Measurements from ENCODE around the gene PIP4P1. TPM values are rescaled to one million over a fixed set of nuclear protein-coding genes. Genes with fewer than 3 reads are reported as not detected.
"Not testable (repeated sequence)": the region's sequence is repeated elsewhere in the genome, so short reads cannot be mapped to it uniquely, and the experiment has no call there.

PIP4P1 gene
- total and polyA plus RNA-seq, 2 of the 8 experiments (the other 6 are each of a cell fraction or from before 2014, with no cell fraction given) = 29.5 to 60.0 TPM

GRCh38 chr14:20507537-20507936, 46.3 kb upstream of the PIP4P1 start:
- FAIRE-seq; H3K14ac ChIP-seq (ENCODE audit: insufficient read length); H2BK120ac ChIP-seq (replicated peaks; ENCODE audit: low read depth, low read length); H3K4me2 ChIP-seq (ENCODE audit: insufficient read depth in 1 of 2, low read depth in 2 of 2, low read length in 2 of 2); CTCF ChIA-PET (ENCODE audit: partially characterized antibody); H3K56ac ChIP-seq (replicated peaks; ENCODE audit: insufficient read length, low read depth, low read length); H3K4ac ChIP-seq (replicated peaks; ENCODE audit: insufficient read length, low read depth, low read length); H2AFZ ChIP-seq (ENCODE audit: low read length); H3K9ac ChIP-seq (replicated peaks in 1 of 4; ENCODE audit: extremely low read depth in 1 of 4, low read depth in 3 of 4, low read length in 3 of 4); H3K18ac ChIP-seq (ENCODE audit: extremely low read depth, low read length); H4K91ac ChIP-seq (replicated peaks; ENCODE audit: insufficient read length, low read length); H2BK15ac ChIP-seq (ENCODE audit: low read length); H4K20me1 ChIP-seq (replicated peaks in 1 of 2; ENCODE audit: control insufficient read depth in 1 of 2, insufficient read depth in 2 of 2, low read length in 2 of 2); H2BK12ac ChIP-seq (ENCODE audit: low read depth, low read length); H3K23me2 ChIP-seq (ENCODE audit: low read depth, low read length); POLR2A ChIA-PET (ENCODE audit: partially characterized antibody); H3K79me1 ChIP-seq (ENCODE audit: low read depth, low read length); H3K27me3 ChIP-seq (replicated peaks in 1 of 4; ENCODE audit: control insufficient read depth in 3 of 4, extremely low read depth in 1 of 4, insufficient read depth in 3 of 4, low read length in 3 of 4); H3K79me2 ChIP-seq (ENCODE audit: control insufficient read depth in 1 of 2, insufficient read depth in 2 of 2, low read length in 2 of 2); H2AK5ac ChIP-seq (ENCODE audit: low read depth, low read length); H3K36me3 ChIP-seq (ENCODE audit: control insufficient read depth in 2 of 4, insufficient read depth in 4 of 4, low read length in 3 of 4); H3K23ac ChIP-seq (ENCODE audit: insufficient read length); H3K4me1 ChIP-seq (replicated peaks in 1 of 4; ENCODE audit: control insufficient read depth in 3 of 4, insufficient read depth in 4 of 4, low read length in 3 of 4); H4K5ac ChIP-seq (ENCODE audit: insufficient read length, low read depth, low read length); H3K9me3 ChIP-seq (ENCODE audit: insufficient read depth in 2 of 2, low read depth in 1 of 2, low read length in 1 of 2); H2BK5ac ChIP-seq (ENCODE audit: low read depth, low read length); H3K27ac ChIP-seq (ENCODE audit: low read depth, low read length); H2BK20ac ChIP-seq (ENCODE audit: low read length); H3K4me3 ChIP-seq (ENCODE audit: extremely low read depth in 1 of 4, insufficient read depth in 2 of 4, low read depth in 3 of 4, low read length in 4 of 4); H4K8ac ChIP-seq (ENCODE audit: extremely low read depth, insufficient read depth, low read length); DNase-seq (ENCODE audit: low read depth in 1 of 2, low spot score in 2 of 2): not testable (repeated sequence)
- 92% methylated on average over 3 of the region's 3 CpGs; no CpG with 5 or more reads in 1 of the 2 experiments for WGBS, 2 experiments (ENCODE audit: extremely low coverage in 1 of 2, insufficient coverage in 1 of 2, insufficient read length in 1 of 2, insufficient replicate concordance in 2 of 2, low coverage in 1 of 2, low lambda C conversion rate in 2 of 2, missing lambda C conversion rate in 1 of 2)

DNA sequence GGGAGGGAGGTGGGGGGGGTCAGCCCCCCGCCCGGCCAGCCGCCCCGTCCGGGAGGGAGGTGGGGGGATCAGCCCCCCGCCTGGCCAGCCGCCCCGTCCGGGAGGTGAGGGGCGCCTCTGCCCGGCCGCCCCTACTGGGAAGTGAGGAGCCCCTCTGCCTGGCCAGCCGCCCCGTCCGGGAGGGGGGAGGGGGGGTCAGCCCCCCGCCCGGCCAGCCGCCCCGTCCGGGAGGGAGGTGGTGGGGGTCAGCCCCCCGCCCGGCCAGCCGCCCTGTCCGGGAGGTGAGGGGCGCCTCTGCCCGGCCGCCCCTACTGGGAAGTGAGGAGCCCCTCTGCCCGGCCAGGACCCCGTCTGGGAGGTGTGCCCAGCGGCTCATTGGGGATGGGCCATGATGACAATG, 45.5 kb upstream of the PIP4P1 start:
- H3K27me3 ChIP-seq (replicated peaks in 1 of 4; ENCODE audit: control insufficient read depth in 3 of 4, extremely low read depth in 1 of 4, insufficient read depth in 3 of 4, low read length in 3 of 4); H3K4me2 ChIP-seq (ENCODE audit: insufficient read depth in 1 of 2, low read depth in 2 of 2, low read length in 2 of 2); H3K4me3 ChIP-seq (ENCODE audit: extremely low read depth in 1 of 4, insufficient read depth in 2 of 4, low read depth in 3 of 4, low read length in 4 of 4); H3K4me1 ChIP-seq (replicated peaks in 1 of 4; ENCODE audit: control insufficient read depth in 3 of 4, insufficient read depth in 4 of 4, low read length in 3 of 4); H2BK15ac ChIP-seq (ENCODE audit: low read length); DNase-seq (ENCODE audit: low read depth in 1 of 2, low spot score in 2 of 2); CTCF ChIA-PET (ENCODE audit: partially characterized antibody); H3K56ac ChIP-seq (replicated peaks; ENCODE audit: insufficient read length, low read depth, low read length); H4K91ac ChIP-seq (replicated peaks; ENCODE audit: insufficient read length, low read length); H2BK20ac ChIP-seq (ENCODE audit: low read length); H4K20me1 ChIP-seq (replicated peaks in 1 of 2; ENCODE audit: control insufficient read depth in 1 of 2, insufficient read depth in 2 of 2, low read length in 2 of 2); H4K8ac ChIP-seq (ENCODE audit: extremely low read depth, insufficient read depth, low read length); H3K79me1 ChIP-seq (ENCODE audit: low read depth, low read length); H3K23ac ChIP-seq (ENCODE audit: insufficient read length); H2AK5ac ChIP-seq (ENCODE audit: low read depth, low read length); H2BK5ac ChIP-seq (ENCODE audit: low read depth, low read length); H3K9ac ChIP-seq (replicated peaks in 1 of 4; ENCODE audit: extremely low read depth in 1 of 4, low read depth in 3 of 4, low read length in 3 of 4); POLR2A ChIA-PET (ENCODE audit: partially characterized antibody); H2BK12ac ChIP-seq (ENCODE audit: low read depth, low read length); H3K9me3 ChIP-seq (ENCODE audit: insufficient read depth in 2 of 2, low read depth in 1 of 2, low read length in 1 of 2); FAIRE-seq; H3K36me3 ChIP-seq (ENCODE audit: control insufficient read depth in 2 of 4, insufficient read depth in 4 of 4, low read length in 3 of 4); H3K23me2 ChIP-seq (ENCODE audit: low read depth, low read length); H3K14ac ChIP-seq (ENCODE audit: insufficient read length); H2BK120ac ChIP-seq (replicated peaks; ENCODE audit: low read depth, low read length); H4K5ac ChIP-seq (ENCODE audit: insufficient read length, low read depth, low read length); H2AFZ ChIP-seq (ENCODE audit: low read length); H3K79me2 ChIP-seq (ENCODE audit: control insufficient read depth in 1 of 2, insufficient read depth in 2 of 2, low read length in 2 of 2); H3K4ac ChIP-seq (replicated peaks; ENCODE audit: insufficient read length, low read depth, low read length); H3K18ac ChIP-seq (ENCODE audit: extremely low read depth, low read length); H3K27ac ChIP-seq (ENCODE audit: low read depth, low read length): not testable (repeated sequence)
- no CpG with 5 or more reads among the region's 30 CpGs for WGBS, 2 experiments (ENCODE audit: extremely low coverage in 1 of 2, insufficient coverage in 1 of 2, insufficient read length in 1 of 2, insufficient replicate concordance in 2 of 2, low coverage in 1 of 2, low lambda C conversion rate in 2 of 2, missing lambda C conversion rate in 1 of 2)
